ENCODE measurements around the gene RGL2.

The RGL2 gene

GRCh38 chr6:33304216-33304615 lies 5.5 kb upstream of the RGL2 start:
- H3K9ac ChIP-seq (ENCODE audit: low read length in 2 of 2): no peak overlapping the region
- H3K4me3 ChIP-seq (ENCODE audit: low read length in 2 of 2): no peak overlapping the region
- no peaks in the 10 kb centered on the region for H3K27me3 ChIP-seq (ENCODE audit: control insufficient read depth in 1 of 2, insufficient read depth in 2 of 2, low read length in 2 of 2)
- peaks cover 12% of the 10 kb centered on the region for H3K4me1 ChIP-seq (ENCODE audit: control insufficient read depth, insufficient read depth, low read length)
- H3K36me3 ChIP-seq (ENCODE audit: control insufficient read depth in 2 of 2, insufficient read depth in 2 of 2, low read length in 2 of 2): peaks cover 28 to 29% of the 10 kb centered on the region in 2 donors
- no peaks in the 10 kb centered on the region for H3K9me3 ChIP-seq (ENCODE audit: control insufficient read depth in 2 of 2, low read length in 2 of 2)
- H3K27ac ChIP-seq (ENCODE audit: low read length): no peak overlapping the region

DNA sequence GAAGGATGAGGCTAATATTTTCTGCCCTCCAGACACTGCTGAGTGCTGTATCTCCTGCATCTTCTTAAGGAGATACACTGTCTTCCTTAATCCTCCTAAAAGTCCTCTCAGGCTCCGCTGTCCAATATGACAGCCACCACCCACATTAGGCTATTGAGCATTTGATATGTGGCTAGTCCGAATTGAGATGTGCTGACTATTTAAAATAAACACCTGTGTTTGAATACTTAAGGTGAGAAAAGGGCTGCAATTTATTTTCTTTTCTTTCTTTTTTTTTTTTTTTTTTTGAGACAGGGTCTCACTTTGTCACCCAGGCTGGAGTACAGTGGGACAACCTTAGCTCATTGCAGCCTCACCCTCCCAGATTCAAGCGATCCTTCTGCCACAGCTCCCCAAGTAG lies 3.1 kb upstream of the RGL2 start:
- H3K9ac ChIP-seq (ENCODE audit: low read length in 2 of 2): no peak overlapping the region
- H3K4me3 ChIP-seq (ENCODE audit: low read length in 2 of 2): no peak overlapping the region
- H3K4me1 ChIP-seq (ENCODE audit: control insufficient read depth, insufficient read depth, low read length): peaks cover 26% of the 10 kb centered on the region
- H3K27me3 ChIP-seq (ENCODE audit: control insufficient read depth in 1 of 2, insufficient read depth in 2 of 2, low read length in 2 of 2): no peaks in the 10 kb centered on the region
- peaks cover 27 to 28% of the 10 kb centered on the region in 2 donors for H3K36me3 ChIP-seq (ENCODE audit: control insufficient read depth in 2 of 2, insufficient read depth in 2 of 2, low read length in 2 of 2)
- no peak overlapping the region for H3K27ac ChIP-seq (ENCODE audit: low read length)
- H3K9me3 ChIP-seq (ENCODE audit: control insufficient read depth in 2 of 2, low read length in 2 of 2): no peaks in the 10 kb centered on the region

- Histone ChIP-seq H3K4me1 (ENCODE audit: control insufficient read depth, insufficient read depth, low read length) (peaks cover 20% of the 10 kb centered on the region), H3K27ac (ENCODE audit: low read length) (peak overlapping the region; percentile 96), H3K36me3 (ENCODE audit: control insufficient read depth in 2 of 2, insufficient read depth in 2 of 2, low read length in 2 of 2) (peaks cover 16 to 22% of the 10 kb centered on the region in 2 donors), H3K27me3 (ENCODE audit: control insufficient read depth in 1 of 2, insufficient read depth in 2 of 2, low read length in 2 of 2) (no peaks in the 10 kb centered on the region), H3K9ac (ENCODE audit: low read length in 2 of 2) (peak overlapping the region; percentile 84 to 97), H3K9me3 (ENCODE audit: control insufficient read depth in 2 of 2, low read length in 2 of 2) (no peaks in the 10 kb centered on the region), H3K4me3 (ENCODE audit: low read length in 2 of 2) (peak overlapping the region; percentile 89 to 95)
Observed at GRCh38 chr6:33299237-33299944, 649 bp upstream of the RGL2 start.

DNA sequence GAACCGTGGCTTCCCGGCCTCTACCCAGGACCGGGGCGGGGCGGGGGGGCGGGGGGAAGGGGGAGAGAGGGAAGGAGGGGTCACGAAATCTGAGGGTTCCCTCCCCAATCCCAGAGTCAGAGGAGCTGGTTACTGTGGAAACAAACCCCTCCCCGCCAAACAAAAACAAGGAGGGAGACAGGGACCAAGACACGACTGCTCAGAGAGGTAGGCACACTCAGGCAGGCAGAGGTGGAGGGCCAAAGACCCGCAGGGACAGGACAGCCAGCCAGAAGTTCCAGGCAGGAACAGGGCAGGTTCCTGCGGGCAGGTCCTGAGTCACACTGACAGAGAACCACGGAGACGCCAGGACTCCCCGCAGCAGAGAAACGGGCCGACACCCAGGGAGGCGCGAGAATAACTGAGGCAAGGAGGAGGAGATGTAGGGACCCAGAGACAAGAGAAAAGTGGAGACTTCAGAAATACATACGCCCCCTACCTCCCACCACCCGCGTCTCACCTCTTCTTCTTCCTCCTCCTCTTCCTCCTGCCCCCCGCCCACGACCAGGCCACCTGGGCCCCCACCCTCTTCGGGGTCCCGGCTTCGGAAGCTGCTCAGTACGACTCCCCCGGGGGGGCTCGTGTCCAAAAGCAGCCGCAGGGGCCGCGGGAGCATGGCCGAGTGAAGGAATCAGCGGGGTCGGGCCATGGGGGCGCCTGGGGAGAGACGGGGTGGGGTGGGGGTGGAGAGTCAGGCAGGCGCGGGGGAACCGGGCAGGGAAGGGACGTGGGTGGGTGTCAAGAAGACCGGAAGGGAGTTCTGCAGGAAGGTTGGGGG lies 578 bp downstream of the RGL2 start:
- H3K9me3 ChIP-seq (ENCODE audit: control insufficient read depth in 2 of 2, low read length in 2 of 2): no peaks in the 10 kb centered on the region
- peak overlapping the region; percentile 83 to 84 for H3K9ac ChIP-seq (ENCODE audit: low read length in 2 of 2)
- peaks cover 20% of the 10 kb centered on the region for H3K4me1 ChIP-seq (ENCODE audit: control insufficient read depth, insufficient read depth, low read length)
- H3K27ac ChIP-seq (ENCODE audit: low read length): peak overlapping the region; percentile 96
- no peaks in the 10 kb centered on the region for H3K27me3 ChIP-seq (ENCODE audit: control insufficient read depth in 1 of 2, insufficient read depth in 2 of 2, low read length in 2 of 2)
- peaks cover 14 to 24% of the 10 kb centered on the region in 2 donors for H3K36me3 ChIP-seq (ENCODE audit: control insufficient read depth in 2 of 2, insufficient read depth in 2 of 2, low read length in 2 of 2)
- H3K4me3 ChIP-seq (ENCODE audit: low read length in 2 of 2): peak overlapping the region; percentile 89 to 95

GRCh38 chr6:33297406-33297955 lies 1.3 kb downstream of the RGL2 start:
- H3K27ac ChIP-seq (ENCODE audit: low read length): peak overlapping the region; percentile 96
- peak overlapping the region; percentile 63 to 89 for H3K4me3 ChIP-seq (ENCODE audit: low read length in 2 of 2)
- no peaks in the 10 kb centered on the region for H3K9me3 ChIP-seq (ENCODE audit: control insufficient read depth in 2 of 2, low read length in 2 of 2)
- peaks cover 18 to 27% of the 10 kb centered on the region in 2 donors for H3K36me3 ChIP-seq (ENCODE audit: control insufficient read depth in 2 of 2, insufficient read depth in 2 of 2, low read length in 2 of 2)
- H3K4me1 ChIP-seq (ENCODE audit: control insufficient read depth, insufficient read depth, low read length): peaks cover 20% of the 10 kb centered on the region
- no peaks in the 10 kb centered on the region for H3K27me3 ChIP-seq (ENCODE audit: control insufficient read depth in 1 of 2, insufficient read depth in 2 of 2, low read length in 2 of 2)
- peak overlapping the region; percentile 61 to 73 for H3K9ac ChIP-seq (ENCODE audit: low read length in 2 of 2)

DNA sequence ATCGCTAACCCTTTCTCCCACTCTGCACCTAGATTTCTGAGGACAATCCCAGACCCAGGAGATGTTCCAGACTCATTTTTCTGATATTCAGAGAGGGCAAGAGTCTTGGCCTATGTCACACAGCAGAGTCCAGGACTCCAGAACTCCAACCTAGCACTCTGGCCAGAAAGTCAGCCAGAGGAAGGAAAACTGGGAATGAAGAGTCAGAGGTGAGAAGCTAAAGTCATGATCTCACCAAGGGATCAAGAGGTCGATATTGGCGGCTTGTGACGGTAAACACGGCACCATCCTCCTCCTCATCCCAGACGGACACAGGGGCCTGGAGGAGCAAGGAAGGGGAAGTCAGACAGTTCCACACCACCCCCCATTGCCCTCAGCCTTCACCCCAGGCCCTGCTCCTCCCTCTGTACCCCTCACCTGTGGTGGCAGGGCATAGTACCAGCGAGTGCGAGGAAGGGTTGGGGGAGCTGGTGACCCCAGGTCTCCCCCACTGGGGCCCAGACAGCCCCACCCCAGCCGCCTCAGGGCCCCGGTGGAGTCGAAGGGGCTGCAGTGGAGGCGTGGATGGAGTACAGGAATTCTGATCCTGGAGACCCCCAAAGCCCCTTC lies 1.8 kb downstream of the RGL2 start:
- Histone ChIP-seq H3K9me3 (ENCODE audit: control insufficient read depth in 2 of 2, low read length in 2 of 2) (no peaks in the 10 kb centered on the region), H3K27me3 (ENCODE audit: control insufficient read depth in 1 of 2, insufficient read depth in 2 of 2, low read length in 2 of 2) (no peaks in the 10 kb centered on the region), H3K9ac (ENCODE audit: low read length in 2 of 2) (peak overlapping the region; percentile 61 to 73), H3K4me3 (ENCODE audit: low read length in 2 of 2) (peak overlapping the region; percentile 63 to 89), H3K36me3 (ENCODE audit: control insufficient read depth in 2 of 2, insufficient read depth in 2 of 2, low read length in 2 of 2) (peaks cover 23 to 29% of the 10 kb centered on the region in 2 donors), H3K27ac (ENCODE audit: low read length) (peak overlapping the region; percentile 96), H3K4me1 (ENCODE audit: control insufficient read depth, insufficient read depth, low read length) (peaks cover 20% of the 10 kb centered on the region)

DNA sequence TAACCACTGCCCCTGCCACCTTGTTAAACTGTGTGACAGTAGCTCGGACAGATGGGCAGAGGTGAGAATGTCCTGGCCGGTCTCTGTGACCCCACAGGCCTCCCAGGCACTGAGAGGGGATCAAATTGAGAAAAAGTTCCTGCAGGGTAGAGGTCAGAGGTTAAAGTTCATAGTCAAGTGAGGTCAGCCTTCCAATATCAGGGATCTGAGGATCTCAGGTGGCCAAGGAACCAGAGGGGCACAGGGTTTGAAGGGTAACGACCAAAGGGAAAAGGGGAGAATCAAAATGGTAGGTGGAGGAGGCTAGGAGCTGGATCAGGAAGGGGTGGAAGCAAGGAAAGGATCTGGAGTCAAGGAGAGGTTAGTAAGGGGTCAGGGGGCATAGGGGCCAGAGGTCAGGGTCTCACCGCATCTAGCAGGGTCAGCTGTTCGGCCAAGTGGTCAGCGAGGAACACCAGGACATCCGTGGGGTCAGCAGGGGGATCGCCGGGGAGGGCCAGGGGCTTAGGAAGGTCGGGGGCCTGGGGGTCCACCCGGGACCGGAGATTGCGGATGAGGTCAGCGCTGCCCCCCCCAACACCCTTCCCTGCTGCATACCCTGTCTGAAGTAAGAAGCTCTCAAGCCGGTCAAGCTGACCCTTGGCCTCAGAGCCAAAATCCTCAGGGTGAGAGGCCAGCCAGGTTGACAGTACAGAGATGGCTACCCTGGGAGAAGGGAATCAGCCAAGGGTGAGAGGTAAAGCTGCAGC lies 2.9 kb downstream of the RGL2 start:
- H3K36me3 ChIP-seq (ENCODE audit: control insufficient read depth in 2 of 2, insufficient read depth in 2 of 2, low read length in 2 of 2): peaks cover 29 to 35% of the 10 kb centered on the region in 2 donors
- no peaks in the 10 kb centered on the region for H3K9me3 ChIP-seq (ENCODE audit: control insufficient read depth in 2 of 2, low read length in 2 of 2)
- H3K4me3 ChIP-seq (ENCODE audit: low read length in 2 of 2): no peak overlapping the region
- H3K27me3 ChIP-seq (ENCODE audit: control insufficient read depth in 1 of 2, insufficient read depth in 2 of 2, low read length in 2 of 2): no peaks in the 10 kb centered on the region
- peak overlapping the region; percentile 18 for H3K27ac ChIP-seq (ENCODE audit: low read length)
- no peak overlapping the region for H3K9ac ChIP-seq (ENCODE audit: low read length in 2 of 2)
- H3K4me1 ChIP-seq (ENCODE audit: control insufficient read depth, insufficient read depth, low read length): peaks cover 20% of the 10 kb centered on the region

GRCh38 chr6:33294086-33294823 lies 4.5 kb downstream of the RGL2 start:
- Histone ChIP-seq H3K36me3 (ENCODE audit: control insufficient read depth in 2 of 2, insufficient read depth in 2 of 2, low read length in 2 of 2) (peaks cover 30 to 36% of the 10 kb centered on the region in 2 donors), H3K4me3 (ENCODE audit: low read length in 2 of 2) (no peak overlapping the region), H3K9ac (ENCODE audit: low read length in 2 of 2) (no peak overlapping the region), H3K27ac (ENCODE audit: low read length) (no peak overlapping the region), H3K4me1 (ENCODE audit: control insufficient read depth, insufficient read depth, low read length) (peaks cover 24% of the 10 kb centered on the region), H3K9me3 (ENCODE audit: control insufficient read depth in 2 of 2, low read length in 2 of 2) (no peaks in the 10 kb centered on the region), H3K27me3 (ENCODE audit: control insufficient read depth in 1 of 2, insufficient read depth in 2 of 2, low read length in 2 of 2) (no peaks in the 10 kb centered on the region)

- Histone ChIP-seq H3K9ac (ENCODE audit: low read length in 2 of 2) (no peak overlapping the region), H3K27ac (ENCODE audit: low read length) (no peak overlapping the region), H3K4me3 (ENCODE audit: low read length in 2 of 2) (no peak overlapping the region), H3K9me3 (ENCODE audit: control insufficient read depth in 2 of 2, low read length in 2 of 2) (no peaks in the 10 kb centered on the region), H3K4me1 (ENCODE audit: control insufficient read depth, insufficient read depth, low read length) (peaks cover 29% of the 10 kb centered on the region), H3K36me3 (ENCODE audit: control insufficient read depth in 2 of 2, insufficient read depth in 2 of 2, low read length in 2 of 2) (peaks cover 30 to 36% of the 10 kb centered on the region in 2 donors), H3K27me3 (ENCODE audit: control insufficient read depth in 1 of 2, insufficient read depth in 2 of 2, low read length in 2 of 2) (no peaks in the 10 kb centered on the region)
Observed at GRCh38 chr6:33292996-33293682, 5.6 kb downstream of the RGL2 start.

All from stomach smooth muscle (tissue), 2 donors.